AG09309 (cell line): ENCODE data around the gene IKZF3.

Experiments used
- DNase-seq: peaks from one replicate; pipeline ENCODE4 v3.0.0-alpha.2; 2010; ENCODE audit warnings: low read depth
- H3K4me3 ChIP-seq: 2 replicates; pipeline ENCODE4 v1.5.1; 2011; ENCODE audit warnings: mild to moderate bottlenecking, low read depth, low read length, moderate library complexity; ENCODE audit not compliant: control insufficient read depth
- CTCF ChIP-seq: IDR thresholded peaks from 2 replicates; pipeline ENCODE4 v1.5.1; 2011; ENCODE audit warnings: mild to moderate bottlenecking, low read depth, low read length, inconsistent platforms; ENCODE audit not compliant: insufficient read depth, control insufficient read depth; ENCODE audit errors: missing control alignments

The IKZF3 gene

GRCh38 chr17:39744836-39745215 is 119.3 kb downstream of the IKZF3 start:
- DNase-seq: no peak
- no peak overlapping the region for H3K4me3 ChIP-seq
- TF ChIP-seq CTCF: no peak

DNA sequence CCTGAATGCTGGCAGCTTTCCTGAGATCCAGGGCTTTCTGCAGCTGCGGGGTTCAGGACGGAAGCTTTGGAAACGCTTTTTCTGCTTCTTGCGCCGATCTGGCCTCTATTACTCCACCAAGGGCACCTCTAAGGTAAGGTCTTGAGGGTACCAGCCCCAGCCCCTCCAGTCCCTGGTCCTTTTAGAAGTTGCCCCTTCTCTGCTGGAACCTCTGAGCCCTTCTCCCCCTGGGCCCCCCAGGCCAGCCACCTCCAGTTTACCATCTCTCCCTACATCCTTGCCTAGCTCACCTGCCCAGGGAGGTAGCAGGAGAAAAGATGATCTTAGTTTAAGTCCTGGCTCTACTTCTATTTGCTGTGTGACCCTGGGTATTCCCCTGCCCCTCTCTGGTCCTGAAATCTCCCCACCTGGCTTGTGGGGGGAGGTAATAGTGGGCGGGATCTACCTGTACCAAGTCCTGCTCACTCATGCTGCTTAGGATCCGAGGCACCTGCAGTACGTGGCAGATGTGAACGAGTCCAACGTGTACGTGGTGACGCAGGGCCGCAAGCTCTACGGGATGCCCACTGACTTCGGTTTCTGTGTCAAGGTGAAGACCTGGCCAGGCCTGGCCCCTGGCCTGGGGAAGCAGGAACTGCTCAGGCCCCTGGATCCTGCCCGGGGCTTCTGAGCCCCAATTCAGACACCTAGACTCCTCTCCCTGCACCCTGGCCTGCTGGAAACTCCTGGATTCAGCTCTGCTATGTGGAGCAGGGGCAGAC is 119.9 kb downstream of the IKZF3 start:
- H3K4me3 ChIP-seq: no peak overlapping the region
- no peak for DNase-seq
- no peak for TF ChIP-seq CTCF

GRCh38 chr17:39742856-39743436 is 121.2 kb downstream of the IKZF3 start:
- no peak overlapping the region for H3K4me3 ChIP-seq
- no peak for DNase-seq
- no peak for TF ChIP-seq CTCF

DNA sequence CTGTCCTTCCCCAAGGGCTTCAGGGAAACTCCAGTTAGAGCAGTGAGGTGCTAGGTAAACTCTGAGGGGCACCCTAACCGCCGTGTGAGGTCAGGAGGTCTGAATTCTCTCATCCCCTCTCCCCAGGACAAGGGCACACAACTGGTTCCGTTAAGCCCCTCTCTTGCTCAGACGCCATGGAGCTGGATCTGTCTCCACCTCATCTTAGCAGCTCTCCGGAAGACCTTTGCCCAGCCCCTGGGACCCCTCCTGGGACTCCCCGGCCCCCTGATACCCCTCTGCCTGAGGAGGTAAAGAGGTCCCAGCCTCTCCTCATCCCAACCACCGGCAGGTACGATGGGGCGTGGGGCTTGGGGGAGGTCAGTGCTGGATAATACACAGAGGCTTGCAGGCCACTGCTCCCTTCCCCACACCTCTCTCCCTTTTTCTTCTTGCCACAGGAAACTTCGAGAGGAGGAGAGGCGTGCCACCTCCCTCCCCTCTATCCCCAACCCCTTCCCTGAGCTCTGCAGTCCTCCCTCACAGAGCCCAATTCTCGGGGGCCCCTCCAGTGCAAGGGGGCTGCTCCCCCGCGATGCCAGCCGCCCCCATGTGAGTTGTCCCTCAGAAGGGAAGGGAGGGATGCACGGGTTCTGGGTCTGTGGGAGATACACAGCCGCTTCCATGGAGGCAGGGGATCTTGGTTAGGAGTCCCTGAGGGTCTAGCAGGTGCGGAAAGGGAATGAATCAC is 121.8 kb downstream of the IKZF3 start:
- no peak overlapping the region for H3K4me3 ChIP-seq
- no peak for DNase-seq

DNA sequence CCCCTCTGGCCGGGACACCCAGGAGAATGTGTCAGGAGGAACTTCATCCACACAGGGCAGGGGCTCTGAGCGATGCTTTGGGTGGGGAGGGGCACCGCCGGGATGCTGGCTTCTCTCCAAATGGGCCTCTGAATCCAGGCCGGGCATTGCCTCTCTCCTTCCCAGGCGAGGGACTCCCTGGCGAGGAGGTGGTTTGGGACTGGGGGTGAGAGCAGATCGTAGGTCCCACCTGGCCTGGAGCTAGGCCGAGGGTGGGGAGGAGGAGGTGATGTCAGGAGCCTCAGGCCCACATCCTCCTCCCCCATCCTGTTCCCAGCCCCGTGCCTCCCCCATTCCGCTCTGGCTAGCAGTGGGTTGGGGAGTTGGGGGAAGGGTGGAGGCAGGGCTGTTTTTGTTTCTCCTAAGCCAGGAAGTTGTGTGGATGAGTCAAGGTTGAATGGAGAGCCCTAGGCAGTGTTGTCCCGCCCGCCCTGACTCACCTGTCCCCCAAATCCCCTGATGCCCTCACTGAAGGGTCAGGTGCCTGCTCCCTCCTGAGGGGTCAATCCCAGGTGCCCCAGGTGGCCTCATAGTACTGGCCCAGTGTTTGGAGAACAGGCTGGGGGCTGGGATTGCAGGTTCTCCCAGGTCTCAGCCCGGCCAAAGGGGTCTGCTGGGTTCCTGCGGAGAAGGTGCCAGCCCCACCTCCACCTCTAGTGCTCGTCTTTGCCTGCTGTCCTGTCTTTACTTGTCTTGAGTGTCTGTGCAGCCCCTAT is 123.6 kb downstream of the IKZF3 start:
- DNase-seq: no peak
- H3K4me3 ChIP-seq: no peak overlapping the region

More for the DNA sequence above, 121.8 kb downstream of the IKZF3 start:
- no peak for TF ChIP-seq CTCF

More for the DNA sequence above, 123.6 kb downstream of the IKZF3 start:
- no peak for TF ChIP-seq CTCF
